Gastrocnemius medialis (tissue), 4 donors: ENCODE results near the gene LGALS4.
"Not testable (repeated sequence)": the region's sequence is repeated elsewhere in the genome, so short reads cannot be mapped to it uniquely, and the experiment has no call there.

Source experiments
- CTCF ChIP-seq, 5 experiments: fragments of 450-650 bp in 3 of 5; fragments of 200-600 bp in 2 of 5; sonication (generic) in 2 of 5; IDR thresholded peaks in 4 of 5; conservative IDR thresholded peaks in 1 of 5; 1 replicate in 4 of 5; 2 replicates in 1 of 5; pipeline ENCODE4 v1.5.1; 2016 to 2019; ENCODE audit warnings: antibody characterized with exemption in 5 of 5, mild to moderate bottlenecking in 3 of 5, moderate library complexity in 3 of 5
- POLR2A ChIP-seq, 2 donors: fragments of 450-650 bp; IDR thresholded peaks; one replicate each; pipeline ENCODE4 v1.6.1; 2017; ENCODE audit warnings: antibody characterized with exemption in 2 of 2, mild to moderate bottlenecking in 2 of 2, moderate library complexity in 2 of 2

DNA sequence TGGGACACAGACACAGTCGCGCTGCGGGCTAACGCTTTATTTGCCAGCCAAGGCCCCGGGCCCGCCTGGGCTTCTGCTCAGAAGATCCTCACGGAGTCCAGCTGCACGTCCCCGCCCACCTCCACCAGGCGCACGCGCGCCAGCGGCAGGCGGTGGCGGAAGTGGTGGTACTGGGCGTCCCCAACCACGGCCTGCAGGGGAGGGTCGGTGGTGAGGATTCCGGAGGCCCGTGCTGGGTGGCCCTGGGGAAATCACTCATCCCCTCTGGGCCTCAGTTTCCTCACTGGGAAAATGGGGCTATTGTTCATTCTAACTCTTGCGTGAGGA, 41.8 kb downstream of the LGALS4 start:
- not testable (repeated sequence) for TF ChIP-seq CTCF (IDR thresholded peaks at IDR 0.05 in 4 of 5, conservative IDR thresholded peaks at IDR 0.05 in 1 of 5); POLR2A (IDR thresholded peaks at IDR 0.05)
